Karpas-422 (cell line): ENCODE data around the gene CCDC102A. TPM values are rescaled to one million over a fixed set of nuclear protein-coding genes. Genes with fewer than 3 reads are reported as not detected.

Experiments
- DNase-seq: peaks from one replicate; pipeline ENCODE4 v3.0.0-alpha.2; 2015
- H2AFZ ChIP-seq: fragments of 200-600 bp; sonication (generic); 2 replicates; pipeline ENCODE4 v1.6.1; 2014; ENCODE audit warnings: antibody characterized with exemption, low read length, mixed read lengths
- H3K27ac ChIP-seq: fragments of 200-600 bp; sonication (generic); 2 replicates; pipeline ENCODE4 v1.5.1; 2014; ENCODE audit warnings: mild to moderate bottlenecking, low read length, moderate library complexity
- H3K27me3 ChIP-seq: fragments of 200-600 bp; sonication (generic); 2 replicates; pipeline ENCODE4 v1.6.1; 2014; ENCODE audit warnings: low read length, mixed read lengths
- H3K36me3 ChIP-seq: fragments of 200-600 bp; sonication (generic); 2 replicates; pipeline ENCODE4 v1.6.1; 2014; ENCODE audit warnings: low read length, mixed read lengths; ENCODE audit not compliant: insufficient read depth
- H3K4me1 ChIP-seq: fragments of 200-600 bp; sonication (generic); 2 replicates; pipeline ENCODE4 v1.6.1; 2014; ENCODE audit warnings: mild to moderate bottlenecking, low read length, mixed read lengths
- H3K4me2 ChIP-seq: fragments of 200-600 bp; sonication (generic); 2 replicates; pipeline ENCODE4 v1.6.1; 2014; ENCODE audit warnings: low read length, low read depth, mild to moderate bottlenecking; ENCODE audit not compliant: poor library complexity, severe bottlenecking
- H3K4me3 ChIP-seq: fragments of 200-600 bp; sonication (generic); 2 replicates; pipeline ENCODE4 v1.5.1; 2014; ENCODE audit warnings: mild to moderate bottlenecking, antibody characterized with exemption, low read length, mixed read lengths
- H3K79me2 ChIP-seq: fragments of 200-600 bp; sonication (generic); 2 replicates; pipeline ENCODE4 v1.6.1; 2014; ENCODE audit warnings: mild to moderate bottlenecking, low read length, mixed read lengths
- H3K9ac ChIP-seq: fragments of 200-600 bp; sonication (generic); 2 replicates; pipeline ENCODE4 v1.6.0; 2014; ENCODE audit warnings: low read length
- H3K9me2 ChIP-seq: fragments of 200-600 bp; sonication (generic), shearing (Covaris generic); replicated peaks from 2 replicates; pipeline ENCODE4 v1.6.0; 2014; ENCODE audit warnings: mild to moderate bottlenecking, low read length, moderate library complexity; ENCODE audit not compliant: insufficient read depth
- H3K9me3 ChIP-seq: fragments of 300-700, 200-600 bp; sonication (generic); 2 replicates; pipeline ENCODE4 v1.6.1; 2014; ENCODE audit warnings: low read length, mixed read lengths
- H4K20me1 ChIP-seq: fragments of 200-600 bp; sonication (generic); 2 replicates; pipeline ENCODE4 v1.6.1; 2014; ENCODE audit warnings: mild to moderate bottlenecking, antibody characterized with exemption, low read length, low read depth; ENCODE audit not compliant: insufficient read depth
- total RNA-seq: library from RNA; depleted of rRNA; stranded (reverse); fragments of >200 nt; shearing (Covaris generic); gene quantifications from 2 replicates; pipeline ENCODE4 v1.2.3, GENCODE V29; 2014; ENCODE audit warnings: low replicate concordance

CCDC102A gene
- total RNA-seq, 1 experiment from 2014 or later, result 5.9 TPM

DNA sequence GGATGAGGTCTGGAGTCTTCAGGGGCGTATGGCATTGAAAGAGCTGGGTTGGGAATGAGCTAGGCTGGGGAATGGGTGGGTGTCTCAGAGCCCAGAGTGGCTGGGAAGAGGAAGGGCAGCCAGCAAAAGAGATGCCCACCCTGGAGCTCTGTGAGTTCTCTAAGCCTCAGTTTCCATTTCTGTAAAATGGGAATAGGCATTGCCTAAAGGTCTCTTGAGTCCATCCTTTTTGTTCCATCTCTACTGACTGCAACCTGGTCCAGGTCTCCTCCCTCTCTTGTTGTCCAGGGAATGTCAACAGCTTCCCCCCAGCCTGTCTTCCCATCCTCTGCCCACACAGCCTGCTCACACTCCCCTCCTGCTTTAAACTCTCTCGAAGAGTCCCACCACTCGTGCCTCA, 19.6 kb downstream of the CCDC102A start:
- H2AFZ ChIP-seq, result no peak overlapping the region
- no peak overlapping the region for H3K27ac ChIP-seq
- H3K79me2 ChIP-seq, result no peaks in the 10 kb centered on the region
- no peaks in the 10 kb centered on the region for H3K4me1 ChIP-seq
- DNase-seq, result no peak
- no peaks in the 10 kb centered on the region for H3K27me3 ChIP-seq
- H3K9ac ChIP-seq, result no peak overlapping the region
- H3K4me3 ChIP-seq, result no peak overlapping the region
- H3K9me3 ChIP-seq, result no peaks in the 10 kb centered on the region
- no peaks in the 10 kb centered on the region for H3K9me2 ChIP-seq
- H3K4me2 ChIP-seq, result no peak overlapping the region
- H4K20me1 ChIP-seq, result no peaks in the 10 kb centered on the region
- no peaks in the 10 kb centered on the region; the same call in 1 of the 2 replicates for H3K36me3 ChIP-seq

GRCh38 chr16:57516176-57516725, 20.1 kb downstream of the CCDC102A start:
- Histone ChIP-seq H3K27me3 (no peaks in the 10 kb centered on the region), H3K9me3 (no peaks in the 10 kb centered on the region), H3K9ac (no peak overlapping the region), H3K36me3 (no peaks in the 10 kb centered on the region; the same call in 1 of the 2 replicates), H3K79me2 (no peaks in the 10 kb centered on the region), H3K4me2 (no peak overlapping the region), H4K20me1 (no peaks in the 10 kb centered on the region), H3K4me1 (no peaks in the 10 kb centered on the region), H2AFZ (no peak overlapping the region), H3K4me3 (no peak overlapping the region), H3K27ac (no peak overlapping the region), H3K9me2 (no peaks in the 10 kb centered on the region)
- no peak for DNase-seq

GRCh38 chr16:57514791-57515600, 21.4 kb downstream of the CCDC102A start:
- H3K9me3 ChIP-seq, result no peaks in the 10 kb centered on the region
- no peak overlapping the region for H3K27ac ChIP-seq
- H3K4me2 ChIP-seq, result no peak overlapping the region
- H3K4me1 ChIP-seq, result no peaks in the 10 kb centered on the region
- H3K9me2 ChIP-seq, result no peaks in the 10 kb centered on the region
- no peak overlapping the region for H3K4me3 ChIP-seq
- no peaks in the 10 kb centered on the region for H3K79me2 ChIP-seq
- no peak overlapping the region for H3K9ac ChIP-seq
- no peaks in the 10 kb centered on the region for H4K20me1 ChIP-seq
- DNase-seq, result no peak
- H2AFZ ChIP-seq, result no peak overlapping the region
- H3K27me3 ChIP-seq, result no peaks in the 10 kb centered on the region
- no peaks in the 10 kb centered on the region; the same call in 1 of the 2 replicates for H3K36me3 ChIP-seq

- Histone ChIP-seq H2AFZ (no peak overlapping the region), H3K9ac (no peak overlapping the region), H3K9me2 (no peaks in the 10 kb centered on the region), H3K36me3 (no peaks in the 10 kb centered on the region; the same call in 1 of the 2 replicates), H3K4me2 (no peak overlapping the region), H3K79me2 (no peaks in the 10 kb centered on the region), H3K4me1 (no peaks in the 10 kb centered on the region), H3K4me3 (no peak overlapping the region), H3K27me3 (no peaks in the 10 kb centered on the region), H3K9me3 (no peaks in the 10 kb centered on the region), H3K27ac (no peak overlapping the region), H4K20me1 (no peaks in the 10 kb centered on the region)
- DNase-seq, result no peak
Measured at GRCh38 chr16:57514371-57514770, 22.0 kb downstream of the CCDC102A start.

DNA sequence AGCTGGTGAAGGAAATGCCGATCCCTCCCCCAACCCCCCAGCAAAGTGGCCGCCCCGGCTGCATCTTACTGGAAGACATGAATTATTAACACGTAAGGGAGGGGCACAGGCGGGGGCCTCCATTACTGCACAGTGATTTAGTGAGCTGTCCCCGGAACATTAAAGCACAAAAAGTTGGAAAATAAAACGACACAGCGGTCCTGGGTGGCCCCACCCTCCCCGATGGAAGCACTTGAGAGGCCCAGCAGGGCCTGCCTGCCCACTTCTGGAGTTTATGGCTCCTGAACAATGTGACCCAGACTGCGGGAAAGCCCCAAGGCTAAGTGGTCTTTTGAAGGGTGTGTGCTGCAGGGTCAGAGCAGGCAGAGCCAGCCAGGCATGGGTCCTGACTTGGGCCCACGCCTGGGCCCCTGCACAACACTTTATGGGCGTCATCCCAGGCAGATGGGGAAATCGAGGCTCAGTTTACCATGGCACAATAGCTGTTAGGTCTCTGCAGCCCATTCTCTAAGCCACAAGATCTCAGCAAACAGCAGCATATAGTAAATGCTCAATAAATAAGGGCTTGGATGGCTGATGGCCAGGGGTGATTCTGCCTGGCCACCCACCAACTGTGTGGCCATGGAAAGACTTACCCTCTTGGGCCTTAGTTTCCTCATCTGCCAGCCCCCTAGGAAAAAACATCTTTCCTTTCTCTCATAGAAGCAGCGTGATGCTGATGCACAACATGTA, 22.8 kb downstream of the CCDC102A start:
- no peak overlapping the region for H3K9ac ChIP-seq
- no peaks in the 10 kb centered on the region for H3K4me1 ChIP-seq
- no peaks in the 10 kb centered on the region for H3K27me3 ChIP-seq
- no peaks in the 10 kb centered on the region for H3K9me3 ChIP-seq
- DNase-seq, result no peak
- H3K36me3 ChIP-seq, result no peaks in the 10 kb centered on the region
- no peak overlapping the region for H3K4me3 ChIP-seq
- no peak overlapping the region for H3K27ac ChIP-seq
- H3K79me2 ChIP-seq, result no peaks in the 10 kb centered on the region
- no peaks in the 10 kb centered on the region for H4K20me1 ChIP-seq
- no peak overlapping the region for H3K4me2 ChIP-seq
- H2AFZ ChIP-seq, result no peak overlapping the region
- H3K9me2 ChIP-seq, result no peaks in the 10 kb centered on the region

DNA sequence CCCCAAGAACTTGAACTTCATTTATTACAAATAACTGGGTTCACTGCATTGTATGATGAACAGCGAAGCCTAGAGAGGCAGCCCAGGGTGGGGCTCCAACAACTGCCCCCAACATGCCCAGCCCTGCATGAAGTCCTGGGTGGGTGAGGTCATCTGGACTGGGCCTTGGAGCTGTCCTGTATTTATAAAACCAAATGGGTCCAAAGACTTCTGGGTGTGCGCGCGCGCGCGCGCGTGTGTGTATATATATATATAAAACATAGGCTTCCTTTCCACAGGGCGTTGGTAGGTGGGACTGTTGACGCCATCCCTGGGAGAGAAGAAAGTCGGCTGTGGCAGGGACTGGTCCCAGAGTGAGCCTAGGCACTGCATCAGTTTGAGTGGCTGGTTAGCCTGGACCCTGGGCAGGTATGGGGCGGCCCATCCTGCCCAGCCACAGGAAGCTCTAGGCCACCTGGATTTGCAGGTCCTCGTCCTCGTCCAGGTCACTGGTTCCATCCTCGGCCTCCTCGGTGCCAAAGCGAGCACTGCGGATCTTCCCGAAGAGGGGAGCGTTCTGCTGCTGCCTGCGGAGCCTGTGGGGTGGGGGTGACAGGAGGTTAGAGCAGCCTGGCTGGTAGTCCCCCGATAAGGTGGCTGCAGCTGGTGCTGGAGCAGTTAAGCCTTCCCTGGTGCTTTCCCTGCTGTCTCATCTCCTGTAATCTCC, 23.9 kb downstream of the CCDC102A start:
- H3K9me2 ChIP-seq, result no peaks in the 10 kb centered on the region
- H3K9ac ChIP-seq, result no peak overlapping the region
- no peaks in the 10 kb centered on the region for H3K27me3 ChIP-seq
- H3K27ac ChIP-seq, result no peak overlapping the region
- H3K79me2 ChIP-seq, result no peaks in the 10 kb centered on the region
- H3K4me1 ChIP-seq, result no peaks in the 10 kb centered on the region
- no peak overlapping the region for H3K4me3 ChIP-seq
- H2AFZ ChIP-seq, result no peak overlapping the region
- no peak for DNase-seq
- no peaks in the 10 kb centered on the region for H4K20me1 ChIP-seq
- no peak overlapping the region for H3K4me2 ChIP-seq
- H3K36me3 ChIP-seq, result no peaks in the 10 kb centered on the region
- H3K9me3 ChIP-seq, result no peaks in the 10 kb centered on the region

DNA sequence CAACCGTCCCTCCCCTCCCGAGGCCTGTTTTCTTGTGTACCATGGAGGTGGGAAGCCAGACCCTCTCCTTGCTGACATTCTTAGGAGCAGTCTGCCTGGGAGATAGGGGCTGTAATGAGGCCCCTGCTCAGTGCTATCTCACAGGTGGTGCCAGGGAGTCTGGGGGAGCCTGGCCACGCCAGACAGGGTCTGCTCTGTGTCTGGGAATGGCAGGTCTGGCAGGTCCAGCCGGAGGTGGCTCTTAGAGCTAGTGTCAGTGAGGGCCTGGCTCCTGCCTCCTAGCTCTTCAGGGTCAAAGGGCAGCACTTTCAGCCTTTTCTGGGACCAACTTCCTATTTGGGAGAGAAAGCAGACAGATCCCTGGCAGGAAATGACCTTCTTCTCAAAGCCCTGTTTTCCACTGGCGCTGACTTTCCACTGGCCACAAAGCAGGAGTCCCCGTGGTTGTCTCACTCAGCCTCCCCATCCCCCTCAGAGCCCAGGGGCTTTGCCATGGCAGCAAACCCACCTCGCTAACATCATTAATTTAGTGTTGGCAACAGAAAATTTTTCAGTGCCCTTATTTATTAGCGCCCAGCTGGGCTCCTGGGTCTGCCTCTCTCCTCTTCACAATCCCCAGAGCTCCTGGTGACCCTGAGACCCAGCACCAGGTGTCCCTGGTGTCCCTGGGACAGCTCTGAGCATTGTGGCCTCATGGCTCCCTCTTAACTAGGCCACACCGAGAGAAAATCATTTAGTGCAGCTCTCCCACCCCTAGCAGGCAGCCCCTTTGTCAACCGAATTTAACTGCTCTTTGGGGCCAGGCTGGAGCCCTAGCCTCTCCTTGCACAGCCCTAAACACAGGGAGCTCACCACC, 26.1 kb downstream of the CCDC102A start:
- Histone ChIP-seq H3K27me3 (no peaks in the 10 kb centered on the region), H3K4me3 (no peak overlapping the region), H3K27ac (no peak overlapping the region), H3K36me3 (no peaks in the 10 kb centered on the region), H4K20me1 (no peaks in the 10 kb centered on the region), H3K9me2 (no peaks in the 10 kb centered on the region), H2AFZ (no peak overlapping the region), H3K9ac (no peak overlapping the region), H3K9me3 (no peaks in the 10 kb centered on the region), H3K79me2 (no peaks in the 10 kb centered on the region), H3K4me2 (no peak overlapping the region), H3K4me1 (no peaks in the 10 kb centered on the region)
- DNase-seq, result no peak
